ENCODE data around the gene PDIA5.
"Not testable (repeated sequence)": the region's sequence is repeated elsewhere in the genome, so short reads cannot be mapped to it uniquely, and the experiment has no call there.

The PDIA5 gene

DNA sequence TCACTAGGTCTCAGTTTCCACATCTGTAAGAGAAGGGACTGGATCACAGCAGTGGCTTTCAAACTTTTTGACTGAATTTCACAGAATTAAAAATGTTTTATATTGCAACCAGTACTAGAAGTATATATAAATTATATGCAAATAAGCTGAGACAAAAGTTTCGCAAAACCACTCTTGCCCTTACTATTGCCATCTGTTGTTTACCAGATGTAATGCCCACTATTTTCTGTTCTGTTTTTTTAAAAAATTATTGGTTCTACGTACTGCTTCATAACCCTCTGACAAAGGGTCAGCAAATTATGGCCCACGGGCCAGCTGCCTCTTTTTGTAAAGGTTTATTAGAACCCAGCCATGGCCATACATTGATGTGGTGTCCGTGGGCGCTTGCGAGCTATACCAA is 44.8 kb downstream of the PDIA5 start:
- no peaks in the 10 kb centered on the region for H3F3A ChIP-seq (ENCODE audit: control insufficient read depth, insufficient read depth)
- H3K36me3 ChIP-seq (ENCODE audit: control insufficient read depth, low read length), result no peaks in the 10 kb centered on the region
- TF ChIP-seq, protein P1, sequence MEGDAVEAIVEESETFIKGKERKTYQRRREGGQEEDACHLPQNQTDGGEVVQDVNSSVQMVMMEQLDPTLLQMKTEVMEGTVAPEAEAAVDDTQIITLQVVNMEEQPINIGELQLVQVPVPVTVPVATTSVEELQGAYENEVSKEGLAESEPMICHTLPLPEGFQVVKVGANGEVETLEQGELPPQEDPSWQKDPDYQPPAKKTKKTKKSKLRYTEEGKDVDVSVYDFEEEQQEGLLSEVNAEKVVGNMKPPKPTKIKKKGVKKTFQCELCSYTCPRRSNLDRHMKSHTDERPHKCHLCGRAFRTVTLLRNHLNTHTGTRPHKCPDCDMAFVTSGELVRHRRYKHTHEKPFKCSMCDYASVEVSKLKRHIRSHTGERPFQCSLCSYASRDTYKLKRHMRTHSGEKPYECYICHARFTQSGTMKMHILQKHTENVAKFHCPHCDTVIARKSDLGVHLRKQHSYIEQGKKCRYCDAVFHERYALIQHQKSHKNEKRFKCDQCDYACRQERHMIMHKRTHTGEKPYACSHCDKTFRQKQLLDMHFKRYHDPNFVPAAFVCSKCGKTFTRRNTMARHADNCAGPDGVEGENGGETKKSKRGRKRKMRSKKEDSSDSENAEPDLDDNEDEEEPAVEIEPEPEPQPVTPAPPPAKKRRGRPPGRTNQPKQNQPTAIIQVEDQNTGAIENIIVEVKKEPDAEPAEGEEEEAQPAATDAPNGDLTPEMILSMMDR (IDR thresholded peaks at IDR 0.05; ENCODE audit: low read depth, low read length, poor library complexity, severe bottlenecking), result no peak
- H4K20me1 ChIP-seq (ENCODE audit: control insufficient read depth, insufficient read depth, low read depth, low read length), result no peaks in the 10 kb centered on the region
- no peak overlapping the region for H3K4me2 ChIP-seq (ENCODE audit: low read length)
- H3K79me2 ChIP-seq (ENCODE audit: control insufficient read depth, low read length), result no peaks in the 10 kb centered on the region
- H3K4me1 ChIP-seq (ENCODE audit: control insufficient read depth, low read length), result peaks cover 9% of the 10 kb centered on the region
- H3K9me3 ChIP-seq (ENCODE audit: control insufficient read depth, insufficient read depth, low read length), result no peaks in the 10 kb centered on the region
- no peak overlapping the region for H3K4me3 ChIP-seq (ENCODE audit: low read length)
- peaks cover 6% of the 10 kb centered on the region; the same call in 1 of the 2 replicates for H3K27me3 ChIP-seq (ENCODE audit: control insufficient read depth, low read length)
- no peaks in the 10 kb centered on the region for H3K9me2 ChIP-seq (replicated peaks; ENCODE audit: control insufficient read depth, low read length)
- no peak overlapping the region for H3K27ac ChIP-seq (ENCODE audit: low read depth, low read length)

DNA sequence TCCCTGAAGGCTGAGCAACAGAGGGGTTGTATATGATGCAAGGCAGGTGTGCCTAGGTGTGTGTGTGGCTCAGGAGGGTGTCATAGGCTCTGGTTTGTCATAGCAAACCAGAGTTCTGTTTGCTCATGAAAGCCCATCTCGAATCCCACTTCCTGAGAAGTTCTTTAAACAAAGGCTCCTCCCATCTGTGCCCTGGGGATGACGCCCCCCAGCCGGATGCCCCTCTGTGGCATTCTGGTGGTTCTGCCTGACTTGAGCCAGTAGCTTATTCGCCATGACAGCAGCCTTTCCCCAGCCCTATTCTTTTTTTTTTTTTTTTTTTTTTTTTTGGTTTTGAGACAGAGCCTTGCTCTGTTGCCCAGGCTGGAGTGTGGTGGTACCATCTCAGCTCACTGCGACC is 45.4 kb downstream of the PDIA5 start:
- no peaks in the 10 kb centered on the region for H3K79me2 ChIP-seq (ENCODE audit: control insufficient read depth, low read length)
- no peak overlapping the region for H3K4me3 ChIP-seq (ENCODE audit: low read length)
- H4K20me1 ChIP-seq (ENCODE audit: control insufficient read depth, insufficient read depth, low read depth, low read length), result no peaks in the 10 kb centered on the region
- no peak overlapping the region for H3K4me2 ChIP-seq (ENCODE audit: low read length)
- H3K9me3 ChIP-seq (ENCODE audit: control insufficient read depth, insufficient read depth, low read length), result no peaks in the 10 kb centered on the region
- H3K27ac ChIP-seq (ENCODE audit: low read depth, low read length), result no peak overlapping the region
- peaks cover 6% of the 10 kb centered on the region; the same call in 1 of the 2 replicates for H3K27me3 ChIP-seq (ENCODE audit: control insufficient read depth, low read length)
- TF ChIP-seq, protein P1 (IDR thresholded peaks at IDR 0.05; ENCODE audit: low read depth, low read length, poor library complexity, severe bottlenecking), result no peak
- TF ChIP-seq EZH2phosphoT487 (IDR thresholded peaks at IDR 0.05; ENCODE audit: borderline replicate concordance, low read length), result no peak
- no peaks in the 10 kb centered on the region for H3K36me3 ChIP-seq (ENCODE audit: control insufficient read depth, low read length)
- peaks cover 9% of the 10 kb centered on the region for H3K4me1 ChIP-seq (ENCODE audit: control insufficient read depth, low read length)
- H3K9me2 ChIP-seq (replicated peaks; ENCODE audit: control insufficient read depth, low read length), result no peaks in the 10 kb centered on the region
- no peaks in the 10 kb centered on the region for H3F3A ChIP-seq (ENCODE audit: control insufficient read depth, insufficient read depth)

DNA sequence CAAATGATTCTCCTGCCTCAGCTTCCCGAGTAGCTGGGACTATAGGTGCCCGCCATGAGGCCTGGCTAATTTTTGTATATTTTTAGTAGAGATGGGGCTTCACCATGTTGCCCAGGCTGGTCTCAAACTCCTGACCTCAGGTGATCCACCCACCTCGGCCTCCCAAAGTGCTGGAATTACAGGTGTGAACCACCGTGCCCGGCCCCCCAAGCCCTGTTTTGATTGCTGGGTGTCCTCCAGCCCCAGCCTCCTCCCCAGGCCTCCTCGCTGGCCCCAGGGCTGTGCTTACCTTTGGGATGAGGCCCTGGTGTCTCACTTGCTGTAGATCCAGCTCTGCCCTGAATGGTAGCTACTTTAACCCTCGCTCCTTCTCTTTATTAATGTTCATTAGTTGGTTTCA is 45.8 kb downstream of the PDIA5 start:
- not testable (repeated sequence) for H3K4me2 ChIP-seq (ENCODE audit: low read length)

DNA sequence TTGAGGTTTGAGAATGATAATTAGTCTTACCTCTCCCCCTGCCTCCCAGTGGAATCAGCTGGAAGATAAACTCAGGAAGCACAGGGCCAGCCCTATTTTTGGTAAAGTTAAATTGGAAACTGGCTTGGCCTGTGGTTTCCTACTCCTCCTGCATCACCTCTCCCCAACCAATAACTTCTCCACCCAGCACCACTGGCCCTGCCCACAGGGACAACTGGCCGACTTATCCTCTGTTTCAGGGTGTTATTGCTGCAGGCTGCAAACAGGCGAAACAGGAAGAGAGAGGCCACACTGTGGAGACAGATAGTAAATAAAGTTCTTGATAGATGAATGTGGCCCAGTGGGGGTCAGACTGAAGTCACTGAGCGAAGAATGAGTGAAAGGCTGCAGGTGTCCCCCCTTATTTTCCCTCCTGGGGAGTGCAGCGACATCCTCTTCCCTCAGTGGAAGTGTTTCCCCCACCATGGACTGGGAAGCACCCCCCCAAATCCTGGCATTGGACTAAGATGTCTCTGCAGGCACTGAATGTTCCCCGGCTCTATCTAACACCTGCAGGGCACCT is 47.1 kb downstream of the PDIA5 start:
- no peak overlapping the region for H3K4me3 ChIP-seq (ENCODE audit: low read length)
- H3K4me2 ChIP-seq (ENCODE audit: low read length), result no peak overlapping the region
- H3K79me2 ChIP-seq (ENCODE audit: control insufficient read depth, low read length), result no peaks in the 10 kb centered on the region
- H3K36me3 ChIP-seq (ENCODE audit: control insufficient read depth, low read length), result no peaks in the 10 kb centered on the region
- no peaks in the 10 kb centered on the region for H3F3A ChIP-seq (ENCODE audit: control insufficient read depth, insufficient read depth)
- no peaks in the 10 kb centered on the region for H4K20me1 ChIP-seq (ENCODE audit: control insufficient read depth, insufficient read depth, low read depth, low read length)
- H3K27ac ChIP-seq (ENCODE audit: low read depth, low read length), result no peak overlapping the region
- H3K9me3 ChIP-seq (ENCODE audit: control insufficient read depth, insufficient read depth, low read length), result no peaks in the 10 kb centered on the region
- peaks cover 9% of the 10 kb centered on the region for H3K4me1 ChIP-seq (ENCODE audit: control insufficient read depth, low read length)
- H3K9me2 ChIP-seq (replicated peaks; ENCODE audit: control insufficient read depth, low read length), result no peaks in the 10 kb centered on the region
- TF ChIP-seq, protein P1 (IDR thresholded peaks at IDR 0.05; ENCODE audit: low read depth, low read length, poor library complexity, severe bottlenecking), result no peak
- no peak for TF ChIP-seq EZH2phosphoT487 (IDR thresholded peaks at IDR 0.05; ENCODE audit: borderline replicate concordance, low read length)
- H3K27me3 ChIP-seq (ENCODE audit: control insufficient read depth, low read length), result peaks cover 6% of the 10 kb centered on the region; the same call in 1 of the 2 replicates

More for the DNA sequence above, 45.8 kb downstream of the PDIA5 start:
- not testable (repeated sequence) for H3K9me2 ChIP-seq (replicated peaks; ENCODE audit: control insufficient read depth, low read length); H4K20me1 ChIP-seq (ENCODE audit: control insufficient read depth, insufficient read depth, low read depth, low read length); H3K9me3 ChIP-seq (ENCODE audit: control insufficient read depth, insufficient read depth, low read length); H3K4me3 ChIP-seq (ENCODE audit: low read length); H3K79me2 ChIP-seq (ENCODE audit: control insufficient read depth, low read length); H3K27me3 ChIP-seq (ENCODE audit: control insufficient read depth, low read length); H3K36me3 ChIP-seq (ENCODE audit: control insufficient read depth, low read length); H3K4me1 ChIP-seq (ENCODE audit: control insufficient read depth, low read length); H3F3A ChIP-seq (ENCODE audit: control insufficient read depth, insufficient read depth); H3K27ac ChIP-seq (ENCODE audit: low read depth, low read length)
